Activated naive CD4-positive, alpha-beta T cell treated with Interleukin-2 at 50 U/mL for 16 hours (primary cell): Measurements from ENCODE around the gene MAP3K5.

Experiments used
- DNase-seq: peaks from one replicate; pipeline ENCODE4 v3.0.0-alpha.2; 2020

MAP3K5 gene

DNA sequence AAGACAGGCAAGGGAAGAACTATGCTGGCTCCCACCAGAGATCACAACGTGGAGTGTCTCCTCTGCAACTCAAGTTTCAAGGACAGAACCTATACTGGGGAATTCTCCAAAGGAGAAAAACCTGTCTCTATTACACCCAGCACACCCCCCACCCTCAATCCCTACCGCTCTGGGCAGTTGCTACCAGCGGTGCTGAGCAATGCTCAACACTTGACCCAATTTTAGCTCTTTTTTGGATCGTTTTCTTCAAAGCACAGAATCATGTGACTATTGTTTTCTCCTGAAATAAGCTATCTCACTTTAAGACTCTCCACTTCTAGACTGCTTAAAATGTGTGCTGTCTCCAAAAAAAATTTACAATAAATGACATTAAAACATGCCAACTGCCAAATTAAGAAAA lies 265.3 kb downstream of the MAP3K5 start:
- no peak for DNase-seq

DNA sequence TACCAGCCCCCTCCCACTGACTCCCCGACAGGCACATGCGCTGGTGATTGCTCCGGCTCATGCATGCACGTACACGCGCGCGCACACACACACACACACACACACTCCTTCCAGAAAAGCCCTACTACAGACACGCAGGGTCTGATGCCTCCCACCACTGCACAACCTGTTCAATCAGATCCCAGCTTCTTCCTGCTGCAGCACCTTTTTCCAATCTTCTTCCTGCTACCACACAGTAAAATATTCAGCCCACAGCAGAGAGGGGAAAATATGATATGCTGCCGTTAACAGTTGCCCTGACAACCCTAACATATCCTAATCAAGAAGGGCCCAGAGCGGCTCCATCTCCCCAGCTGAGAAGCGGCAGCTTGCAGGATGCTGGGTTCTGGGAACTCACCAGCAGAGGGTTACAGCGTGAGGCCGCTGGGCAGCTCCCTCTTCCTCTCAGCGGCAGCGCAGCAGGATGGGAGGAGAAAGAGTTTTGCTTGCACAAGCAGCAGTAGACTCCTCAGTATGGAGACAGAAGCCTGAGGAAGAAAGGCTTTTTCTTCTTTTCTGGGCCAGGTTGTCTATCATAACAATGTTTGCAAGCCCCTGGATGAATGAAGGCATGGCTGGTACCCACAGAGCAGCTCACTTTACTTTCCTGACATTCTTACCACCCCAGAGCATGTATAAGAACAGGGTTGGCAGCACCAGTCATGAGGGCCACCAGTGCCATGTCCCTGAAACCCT lies 265.9 kb downstream of the MAP3K5 start:
- DNase-seq, result peak; percentile 17

DNA sequence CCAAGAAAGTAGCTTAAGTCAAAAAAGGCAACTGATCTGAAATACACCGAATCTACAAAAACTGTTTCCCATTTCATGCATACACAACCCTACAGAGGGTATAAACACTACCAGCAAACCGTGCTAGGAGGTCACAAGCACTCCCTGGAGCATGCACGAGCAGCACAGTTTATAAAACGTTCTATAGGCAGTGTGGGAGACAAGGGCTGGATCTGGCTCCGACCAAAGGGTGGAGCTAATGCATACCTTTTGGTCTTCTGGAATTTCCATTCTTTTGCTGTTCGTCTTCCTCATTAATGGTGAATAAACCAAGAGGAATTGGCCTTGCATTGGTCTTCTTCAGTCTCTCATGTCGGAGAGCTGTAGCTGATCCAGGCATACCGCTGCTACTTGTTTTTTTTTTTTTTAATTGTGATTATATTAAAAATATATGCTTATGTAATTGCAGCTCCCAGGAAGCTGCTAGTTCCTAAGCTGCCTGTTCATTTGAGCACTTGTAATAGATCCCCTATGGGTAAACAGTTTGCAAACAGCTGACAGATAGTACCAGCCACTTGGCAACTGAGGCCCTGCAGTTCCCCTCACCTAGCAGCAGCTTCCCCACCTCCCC lies 266.6 kb downstream of the MAP3K5 start:
- DNase-seq, result no peak

DNA sequence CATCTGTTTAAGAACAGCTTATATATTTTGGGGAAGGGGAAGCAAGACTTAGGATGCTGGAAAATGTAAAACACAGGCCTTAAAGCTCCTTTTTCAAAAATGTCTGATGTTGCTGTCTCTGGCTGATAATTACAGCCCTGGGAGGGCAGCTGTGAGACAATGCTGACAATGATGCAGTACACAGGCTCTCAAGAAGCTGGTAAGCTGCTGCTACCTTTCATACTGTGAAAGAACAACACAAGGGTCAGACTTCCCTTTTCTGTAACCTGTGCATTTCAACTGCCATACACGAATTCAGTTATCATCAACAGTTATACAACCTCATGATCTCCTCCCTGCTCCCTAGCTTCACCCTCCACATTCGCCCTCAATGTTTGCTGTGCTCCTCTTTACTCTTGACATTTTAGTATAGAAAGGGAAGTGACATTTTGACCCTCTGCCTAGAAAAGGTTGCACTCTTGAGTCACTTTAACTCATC lies 267.3 kb downstream of the MAP3K5 start:
- no peak for DNase-seq

DNA sequence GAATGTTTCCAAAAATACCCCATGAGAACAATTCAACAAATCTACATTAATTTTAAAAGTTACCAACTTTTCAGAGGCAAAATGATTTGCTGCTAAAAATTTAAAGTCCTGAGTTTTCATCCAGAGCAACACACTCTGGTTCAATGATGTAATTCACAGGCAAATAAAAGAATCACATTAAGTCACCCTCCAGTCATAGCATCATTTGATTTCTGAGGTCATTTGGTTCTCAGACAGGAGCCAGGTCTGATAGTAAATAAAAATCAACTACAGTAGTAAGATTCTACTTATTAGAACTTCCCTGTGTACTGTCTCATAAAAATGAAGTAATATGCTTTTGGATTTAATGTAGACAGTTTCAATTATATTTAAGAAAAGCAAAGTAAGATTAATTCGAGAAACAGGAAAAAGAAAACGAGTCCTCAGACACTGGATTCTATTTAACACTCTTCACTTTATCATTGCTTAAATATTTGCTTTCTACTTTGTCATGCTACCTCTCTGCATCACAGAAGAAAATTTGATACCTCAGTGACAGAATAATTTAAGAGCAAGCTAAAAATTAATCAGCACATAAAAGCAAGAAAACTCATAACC lies 267.8 kb downstream of the MAP3K5 start:
- DNase-seq, result no peak

DNA sequence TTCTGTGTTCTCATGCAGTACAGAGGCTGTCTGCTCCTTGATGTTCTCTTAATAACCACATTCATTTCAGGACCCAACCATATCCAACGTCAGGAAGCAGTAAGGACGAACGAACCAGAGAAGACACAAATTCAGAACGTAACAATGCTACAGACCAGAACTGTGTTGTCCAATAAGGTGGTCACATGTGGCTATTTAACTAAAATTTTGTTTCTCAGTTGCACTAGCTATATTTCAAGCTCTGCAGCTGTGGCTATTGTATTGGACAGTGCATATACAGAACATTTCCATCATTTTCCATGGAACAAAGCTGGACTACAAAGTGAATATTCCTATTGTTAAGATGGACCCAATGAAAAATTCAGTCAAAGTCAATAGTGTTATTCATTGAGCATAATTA lies 269.1 kb downstream of the MAP3K5 start:
- no peak for DNase-seq

DNA sequence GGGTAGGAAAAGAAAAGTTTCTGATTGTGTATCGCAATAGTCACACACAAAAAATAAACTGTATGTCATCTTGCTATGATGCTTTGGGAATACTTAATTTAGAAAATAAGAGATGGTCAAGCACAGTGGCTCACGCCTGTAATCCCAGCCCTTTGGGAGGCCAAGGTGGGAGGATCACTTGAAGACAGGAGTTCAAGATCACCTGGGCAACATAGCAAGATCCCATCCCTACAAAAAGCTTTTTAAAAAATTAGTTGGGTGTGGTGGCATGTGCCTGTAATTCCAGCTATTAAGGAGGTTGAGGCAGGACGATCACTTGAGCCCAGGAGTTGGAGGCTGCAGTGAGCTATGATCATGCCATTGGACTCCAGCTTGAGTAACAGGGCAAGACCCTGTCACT lies 269.6 kb downstream of the MAP3K5 start:
- DNase-seq, result no peak

DNA sequence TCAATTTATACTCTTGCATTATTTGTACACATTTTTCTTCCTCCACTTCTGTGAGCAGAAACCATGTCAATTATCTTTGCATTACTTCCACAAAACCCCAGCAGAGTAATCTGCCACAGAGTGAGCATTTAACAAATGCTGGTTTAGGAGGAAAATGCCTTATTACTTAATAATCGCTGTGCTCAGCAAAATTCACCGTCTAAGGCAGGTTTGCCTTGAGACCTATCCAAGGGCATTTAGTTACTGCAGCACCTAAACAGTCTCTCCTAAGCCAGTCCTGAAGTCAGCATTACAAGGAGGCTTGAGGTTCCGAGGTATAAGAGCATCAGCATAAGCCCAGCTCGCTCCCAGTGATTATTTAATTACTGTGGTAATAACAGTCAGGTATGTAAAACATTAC lies 270.4 kb downstream of the MAP3K5 start:
- DNase-seq, result no peak

DNA sequence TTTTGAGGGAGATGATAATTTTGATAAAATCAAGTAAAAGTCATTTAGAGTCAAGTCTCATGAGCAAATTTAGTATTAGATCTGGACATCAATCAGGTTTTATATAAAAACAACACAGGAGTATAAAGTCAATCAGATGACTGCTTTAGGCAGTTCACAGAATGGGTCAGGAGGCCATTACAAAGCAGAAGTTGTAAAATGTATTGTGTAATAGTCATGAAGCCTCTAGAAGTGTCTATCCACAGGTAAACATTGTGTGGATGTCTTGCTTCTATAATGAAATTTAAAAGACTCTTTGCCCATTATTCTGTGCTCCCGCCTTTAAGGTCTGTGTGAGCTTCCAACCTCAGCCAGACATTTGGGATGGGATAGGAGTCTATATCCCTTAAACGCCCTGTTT lies 270.9 kb downstream of the MAP3K5 start:
- no peak for DNase-seq

DNA sequence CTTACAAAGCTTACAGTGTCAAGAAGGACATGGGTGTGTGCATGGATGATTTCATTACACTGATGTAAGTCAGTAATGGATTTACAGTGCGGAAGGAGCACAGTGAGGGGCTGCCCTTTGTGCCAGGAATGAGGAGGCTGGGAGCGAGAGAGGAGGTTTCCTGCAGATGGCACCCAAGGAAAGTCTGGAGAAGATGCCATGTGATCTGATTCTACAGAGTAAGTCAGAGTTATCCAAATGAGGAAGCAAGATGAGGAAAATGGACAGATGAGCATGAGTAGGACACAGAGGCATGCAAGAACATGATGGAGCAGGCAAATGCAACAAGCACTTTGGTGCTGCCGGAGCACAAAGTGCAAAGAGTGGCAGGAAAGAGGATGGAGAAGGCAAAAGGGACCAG lies 271.8 kb downstream of the MAP3K5 start:
- no peak for DNase-seq

DNA sequence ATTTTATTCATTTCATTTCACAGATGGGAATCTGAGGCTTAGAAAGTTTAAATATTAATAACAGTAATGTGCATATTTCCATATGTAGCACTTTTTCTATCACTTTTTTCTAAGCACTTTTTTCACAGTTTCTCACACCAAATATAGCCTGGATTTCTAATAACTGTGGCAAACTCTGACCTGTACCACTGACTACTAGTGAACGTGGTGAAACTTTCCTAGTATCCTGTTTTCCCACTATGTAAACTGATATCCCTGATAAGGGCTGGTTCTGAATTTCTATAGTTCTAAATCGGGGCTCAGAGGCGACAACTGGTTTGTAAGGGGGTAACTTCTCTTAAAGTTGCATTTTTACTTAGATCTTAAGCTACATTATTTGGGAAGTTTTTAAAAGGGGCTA lies 274.7 kb downstream of the MAP3K5 start:
- DNase-seq, result no peak

DNA sequence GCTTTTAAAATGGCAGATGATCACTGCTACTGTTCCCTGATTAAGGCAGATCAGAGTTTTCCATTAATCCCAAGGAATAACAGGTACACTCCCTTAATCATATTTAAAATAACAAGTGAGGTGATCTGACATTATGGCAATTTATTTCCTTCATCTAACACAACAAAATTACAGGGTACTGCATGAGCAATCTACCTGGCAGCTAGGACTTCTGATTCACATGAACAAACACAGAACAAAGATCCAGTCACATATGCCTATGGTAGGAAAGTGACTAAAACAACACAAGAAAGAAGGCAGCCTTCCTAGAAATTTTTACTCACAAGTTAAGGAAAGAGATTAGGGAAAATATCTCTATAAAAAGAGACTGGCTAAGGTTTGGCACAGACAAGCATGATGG lies 275.3 kb downstream of the MAP3K5 start:
- no peak for DNase-seq

DNA sequence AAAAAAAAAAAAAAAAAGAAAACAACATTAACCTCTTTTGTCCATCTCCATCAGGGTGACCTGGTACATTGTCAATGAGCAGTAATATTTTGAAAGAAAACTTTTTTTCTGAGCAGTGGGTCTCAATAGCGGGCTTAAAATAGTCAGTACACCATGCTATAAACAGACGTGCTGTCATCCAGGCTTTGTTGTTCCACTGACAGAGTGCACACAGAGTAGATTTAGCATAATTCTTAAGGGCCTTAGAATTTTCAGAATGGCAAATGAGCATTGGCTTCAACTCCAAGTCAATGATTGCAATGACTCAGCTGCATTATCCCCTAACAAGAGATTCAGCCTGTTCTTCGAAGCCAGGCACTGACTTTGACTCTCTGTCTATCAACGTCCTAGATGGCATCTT lies 277.7 kb downstream of the MAP3K5 start:
- no peak for DNase-seq

DNA sequence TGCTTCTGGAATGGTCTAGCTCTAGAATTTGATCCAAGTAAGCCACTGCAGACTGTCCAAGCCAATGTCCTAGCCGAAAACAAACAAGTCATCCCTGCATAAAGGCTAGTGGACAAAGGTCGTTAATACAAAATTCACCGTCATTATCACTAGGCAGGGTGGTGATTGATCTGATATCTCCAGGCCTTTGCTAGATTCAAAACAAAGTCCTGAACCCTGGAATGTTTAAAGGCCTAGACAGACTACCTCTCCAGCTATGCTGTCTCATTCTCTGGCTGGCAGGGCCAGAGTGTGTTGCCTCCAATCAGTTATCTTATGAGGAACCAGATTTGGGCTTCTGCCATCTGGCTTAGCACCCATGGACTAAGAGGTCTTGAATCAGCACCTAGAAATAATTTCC lies 280.4 kb downstream of the MAP3K5 start:
- no peak for DNase-seq

DNA sequence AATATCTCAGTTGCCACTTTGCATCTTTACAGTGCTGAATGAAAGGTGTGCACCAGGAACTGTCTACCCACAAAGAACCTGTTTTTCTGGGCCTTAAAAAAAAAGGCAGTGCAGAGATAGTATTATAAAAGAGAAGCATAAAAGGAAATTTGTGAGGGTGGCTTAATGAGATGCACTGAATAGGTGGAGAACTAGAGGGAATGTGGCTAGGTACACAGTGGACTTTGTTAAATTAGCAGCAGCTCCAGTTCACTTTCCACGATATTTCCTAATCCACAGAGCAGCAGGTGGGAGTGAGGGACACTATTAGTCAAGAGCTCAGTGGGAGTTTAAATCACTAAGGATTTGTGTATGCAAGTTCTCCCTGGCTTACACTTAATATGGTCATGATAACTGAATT lies 280.9 kb downstream of the MAP3K5 start:
- no peak for DNase-seq

DNA sequence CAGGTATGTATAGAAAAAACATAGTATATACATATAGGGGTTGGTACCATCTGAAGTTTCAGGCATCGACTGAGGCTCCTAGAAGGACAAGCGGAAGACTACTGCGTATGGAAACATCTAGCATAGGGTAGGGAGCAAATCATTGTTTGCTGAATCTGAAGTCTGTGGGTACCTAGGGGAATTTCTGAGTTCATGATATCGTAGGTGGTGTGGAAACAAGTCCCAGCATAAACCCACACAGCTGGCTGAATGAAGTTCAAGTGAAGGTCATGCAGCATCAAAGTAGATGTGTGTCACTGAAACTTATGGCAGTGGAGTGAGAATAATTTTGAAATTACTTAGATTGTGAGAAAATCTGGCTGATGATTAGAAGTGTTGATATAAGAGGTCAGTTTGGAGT lies 281.5 kb downstream of the MAP3K5 start:
- peak; percentile 7 for DNase-seq

DNA sequence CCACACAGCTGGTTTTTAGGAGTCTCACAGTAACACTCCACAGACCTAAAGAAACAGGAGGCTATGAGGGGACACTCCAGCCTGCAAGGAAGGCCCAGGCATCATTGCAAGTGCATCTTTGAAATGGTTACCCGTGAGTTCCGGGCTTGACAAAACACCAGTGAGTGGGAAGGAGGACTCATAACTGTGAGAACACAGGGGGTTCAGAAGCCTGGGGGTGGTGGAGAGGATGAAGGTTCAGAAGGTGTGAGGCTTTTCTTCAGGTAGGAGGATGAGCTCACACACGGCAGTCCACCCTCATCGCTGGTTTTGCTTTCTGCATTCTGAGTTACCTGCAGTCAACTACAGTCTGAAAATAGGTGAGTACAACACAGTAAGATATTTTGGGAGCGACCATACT lies 282.0 kb downstream of the MAP3K5 start:
- peak; percentile 32 for DNase-seq

DNA sequence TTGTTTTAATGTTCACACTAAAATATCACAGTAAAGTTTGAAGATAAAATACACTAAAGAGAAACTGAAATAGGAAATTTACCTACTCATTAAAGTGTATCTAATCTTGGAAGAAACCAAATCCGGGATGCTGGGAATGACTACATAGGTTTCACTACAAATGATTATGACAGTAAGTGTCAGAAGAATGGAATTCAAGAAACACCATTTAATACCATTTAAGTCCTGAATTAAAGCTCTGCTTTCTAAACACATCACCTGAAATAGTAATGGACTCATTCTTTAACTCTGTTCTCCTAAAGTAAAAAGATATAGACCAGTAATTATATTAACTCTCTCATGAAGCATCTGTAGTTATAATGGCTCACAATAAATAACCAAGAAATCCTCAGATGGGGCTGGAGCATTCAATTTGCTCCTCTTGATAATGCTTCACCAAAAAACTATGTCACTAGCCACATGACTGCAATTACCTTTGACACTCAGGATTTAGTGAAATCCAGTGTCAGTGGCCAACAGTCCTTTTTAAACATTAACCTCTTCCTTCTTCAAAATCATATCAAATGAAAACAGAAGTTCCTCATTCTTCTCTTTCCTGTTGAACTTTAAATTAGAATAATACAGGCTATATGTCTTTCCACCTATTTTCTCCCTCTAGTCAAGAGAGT lies 283.4 kb downstream of the MAP3K5 start:
- DNase-seq, result no peak
